Stimulated activated CD8-positive, alpha-beta memory T cell treated with anti-CD3 and anti-CD28 coated beads, Interleukin-7, amount 100 ng/mL, for 4 hours (primary cell): Measurements from ENCODE around the gene CC2D2A.

Experiments used
- DNase-seq, 2 donors: peaks; one replicate each; pipeline ENCODE4 v3.0.0-alpha.2; 2020; ENCODE audit warnings: low read depth in 2 of 2

Gene CC2D2A

DNA sequence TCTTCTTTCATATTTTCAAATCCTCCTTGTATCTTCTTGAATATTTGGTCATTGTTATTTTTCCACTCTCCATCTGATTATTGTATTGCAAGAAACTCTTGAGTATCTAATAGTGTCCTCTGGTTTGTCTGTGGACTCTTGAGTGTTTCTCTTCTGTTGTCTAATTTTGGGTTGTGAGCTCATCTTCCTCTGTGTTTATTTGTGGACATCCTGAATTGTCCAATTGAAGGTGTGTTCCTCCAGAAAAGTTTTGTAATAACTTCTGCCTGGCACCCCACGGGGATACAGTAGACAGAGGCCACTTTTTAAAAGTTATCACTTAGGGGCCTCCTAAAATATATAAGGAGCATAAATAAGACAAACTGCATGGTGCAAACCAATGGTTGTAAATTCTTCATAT is 3.1 kb upstream of the CC2D2A start:
- DNase-seq: no peak

DNA sequence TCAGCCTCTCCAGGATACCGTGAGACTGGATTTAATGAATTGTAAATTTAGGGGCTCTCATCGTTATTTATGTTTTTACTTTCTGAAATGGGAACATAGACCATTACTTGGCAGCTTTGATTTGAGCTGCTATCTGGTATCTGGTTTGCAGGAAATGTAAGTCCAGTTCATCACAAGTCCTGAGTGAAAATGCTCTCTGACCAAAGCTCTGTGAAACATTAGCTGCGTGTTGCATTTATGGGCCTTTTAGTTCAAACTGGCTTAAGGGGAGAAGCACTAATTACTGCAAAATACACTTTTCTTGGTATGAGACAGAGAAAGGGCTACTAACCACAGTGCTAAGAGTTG is 420 bp downstream of the CC2D2A start:
- DNase-seq: no peak

DNA sequence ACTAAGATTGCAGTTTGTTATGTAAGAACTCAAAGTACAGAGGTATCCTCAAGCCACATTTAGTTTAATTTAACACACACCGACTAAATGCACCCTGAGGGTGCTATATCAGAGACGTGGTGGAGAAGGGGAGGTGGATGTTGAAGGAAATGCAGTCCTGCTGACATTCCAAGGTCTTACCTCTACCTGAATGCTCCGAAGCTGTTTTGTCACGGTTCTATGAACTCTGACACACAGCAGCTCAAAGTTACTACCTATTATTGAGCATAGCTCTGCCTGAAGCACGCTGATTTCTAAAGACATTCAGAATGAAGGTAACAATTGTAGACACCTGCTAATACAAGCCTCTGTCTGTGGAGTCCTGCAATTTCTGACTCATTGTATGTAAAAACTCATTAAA is 6.7 kb downstream of the CC2D2A start:
- no peak for DNase-seq

DNA sequence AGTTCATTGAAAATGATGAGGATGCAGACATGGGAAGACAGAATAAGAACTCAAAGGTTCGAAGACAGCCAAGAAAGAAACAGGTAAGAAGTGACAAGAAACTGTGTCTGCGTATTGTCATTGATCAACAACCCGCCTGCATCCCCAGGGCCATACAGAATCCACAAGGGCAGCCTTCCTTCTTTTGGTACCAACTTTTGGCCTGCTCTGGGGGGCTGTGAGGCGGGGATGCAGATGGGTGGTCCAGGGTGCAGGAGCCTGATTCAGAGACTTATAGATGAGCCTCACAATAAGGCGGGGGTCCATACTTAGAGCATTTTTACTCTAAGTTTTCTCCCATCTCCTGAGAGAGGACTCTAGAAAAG is 9.0 kb downstream of the CC2D2A start:
- DNase-seq: no peak

DNA sequence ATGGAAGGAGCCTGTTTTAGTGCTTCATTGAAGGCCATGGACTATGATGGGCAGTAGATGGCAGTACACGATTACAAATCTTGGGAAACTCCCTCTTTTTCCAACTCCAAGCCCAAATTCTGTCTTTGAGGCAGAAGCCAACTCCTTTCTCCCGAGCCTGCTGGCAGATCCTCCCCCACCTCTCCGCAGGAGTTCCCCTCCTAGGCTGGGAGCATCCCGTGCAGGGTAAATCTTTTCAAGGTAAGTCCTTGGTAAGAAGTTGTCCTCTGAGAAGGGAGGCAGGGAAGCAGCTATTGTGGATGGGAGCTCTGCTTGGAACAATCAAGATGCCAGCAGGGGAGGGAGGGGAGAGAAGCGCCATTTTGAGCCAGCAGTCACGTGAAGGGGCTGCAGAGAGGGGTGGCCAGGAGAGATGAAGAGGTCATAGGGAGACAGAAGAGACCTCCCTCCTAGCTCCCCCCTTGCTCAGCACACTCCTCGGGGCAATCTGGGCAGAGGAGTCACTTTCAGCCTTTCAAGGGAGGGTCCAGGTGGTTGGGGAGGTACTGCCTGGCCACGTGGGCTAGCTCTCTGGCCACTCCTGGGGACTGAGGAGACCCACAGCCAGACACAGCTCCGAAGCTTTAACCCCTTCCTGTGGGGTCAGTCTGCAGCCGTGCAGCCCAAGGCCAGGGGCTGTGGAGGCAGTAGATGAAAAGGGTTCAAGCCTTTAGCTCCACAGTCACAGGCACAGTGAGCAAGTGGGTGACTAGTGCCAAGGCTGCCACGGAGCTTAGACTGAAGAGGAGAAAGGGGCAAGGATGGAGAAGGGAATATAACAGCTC is 9.6 kb downstream of the CC2D2A start:
- DNase-seq: no peak

DNA sequence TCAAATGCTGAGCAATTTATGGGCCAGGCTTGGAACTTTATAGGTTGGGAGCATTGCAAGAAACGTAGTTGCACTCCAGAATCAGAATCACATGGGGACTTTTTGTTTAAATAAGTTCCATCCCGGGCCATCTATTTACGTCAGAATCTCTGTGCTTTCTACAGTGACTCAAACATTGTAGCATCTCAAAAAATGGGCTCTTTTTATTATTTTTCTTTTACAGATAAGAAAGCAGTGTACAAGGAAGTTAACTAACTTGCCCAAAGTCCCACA is 10.2 kb downstream of the CC2D2A start:
- no peak for DNase-seq

DNA sequence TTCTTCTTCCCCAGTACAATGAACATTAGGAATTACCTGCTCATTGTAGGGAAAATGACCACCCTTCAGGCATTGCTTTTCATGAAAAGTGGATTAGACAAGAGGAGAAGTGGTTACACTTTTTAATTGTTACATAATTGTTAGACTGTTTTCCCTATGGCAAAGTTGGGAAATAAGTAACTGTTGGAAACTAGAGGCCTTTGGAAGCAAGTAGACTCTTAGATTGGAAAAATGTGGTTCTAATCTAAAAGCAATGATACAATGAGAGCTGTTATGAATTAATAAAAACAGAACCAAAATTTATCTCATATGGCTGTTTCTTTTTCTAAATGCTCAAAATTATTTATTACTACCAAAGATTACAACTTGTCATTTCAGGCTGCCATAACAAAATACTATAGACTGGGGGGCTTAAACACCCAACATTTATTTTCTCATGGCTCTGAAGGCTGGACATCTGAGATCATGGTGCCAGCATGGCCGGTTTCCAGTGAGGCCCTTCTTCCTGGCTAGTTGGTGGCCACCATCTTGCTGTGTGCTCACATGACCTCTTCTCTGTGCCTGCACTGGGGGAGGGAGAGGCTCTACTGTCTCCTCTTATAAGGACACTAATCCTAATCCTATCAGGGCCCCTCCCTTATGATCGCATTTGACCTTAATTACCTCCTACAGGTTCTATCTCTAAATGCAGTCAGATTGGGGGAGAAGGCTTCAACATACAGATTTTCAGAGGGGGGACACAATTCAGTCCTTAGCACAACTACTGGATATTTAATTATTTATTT is 12.5 kb downstream of the CC2D2A start:
- no peak for DNase-seq

DNA sequence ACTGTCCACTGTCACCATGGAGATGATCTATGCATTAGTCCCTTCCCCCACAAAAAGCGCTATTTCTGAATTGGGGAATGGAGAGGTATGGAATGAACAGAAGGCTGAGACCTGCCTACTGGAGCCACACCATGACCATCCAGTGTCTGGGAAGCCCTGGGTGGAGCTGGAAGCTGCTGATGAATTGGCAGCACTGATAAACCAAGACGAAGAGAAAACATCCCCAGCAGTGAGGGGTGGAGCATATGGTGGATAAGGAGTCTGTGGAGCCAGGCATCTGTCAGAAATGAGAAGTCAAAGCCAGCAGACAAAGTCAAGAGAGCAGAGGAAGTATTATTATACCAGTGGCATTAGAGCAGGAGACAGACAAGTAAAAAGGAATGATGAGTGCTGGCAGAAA is 13.2 kb downstream of the CC2D2A start:
- DNase-seq: no peak

DNA sequence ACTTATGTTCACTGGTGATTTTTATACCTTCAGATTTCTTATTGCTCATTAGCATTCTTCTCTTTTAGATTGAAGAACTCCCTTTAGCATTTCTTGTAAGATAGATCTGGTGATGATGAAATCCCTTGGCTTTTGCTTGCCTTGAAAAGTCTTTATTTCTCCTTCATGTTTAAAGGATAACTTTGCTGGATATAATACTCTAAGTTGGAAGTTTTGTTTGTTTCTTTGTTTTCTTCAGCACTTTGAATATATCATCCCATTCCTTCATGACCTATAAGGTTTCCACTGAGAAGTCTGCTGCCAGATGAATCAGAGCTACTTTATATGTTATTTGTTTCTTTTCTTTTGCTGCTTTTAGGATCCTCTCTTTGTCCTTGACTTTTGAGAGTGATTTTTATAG is 18.5 kb downstream of the CC2D2A start:
- DNase-seq: no peak

DNA sequence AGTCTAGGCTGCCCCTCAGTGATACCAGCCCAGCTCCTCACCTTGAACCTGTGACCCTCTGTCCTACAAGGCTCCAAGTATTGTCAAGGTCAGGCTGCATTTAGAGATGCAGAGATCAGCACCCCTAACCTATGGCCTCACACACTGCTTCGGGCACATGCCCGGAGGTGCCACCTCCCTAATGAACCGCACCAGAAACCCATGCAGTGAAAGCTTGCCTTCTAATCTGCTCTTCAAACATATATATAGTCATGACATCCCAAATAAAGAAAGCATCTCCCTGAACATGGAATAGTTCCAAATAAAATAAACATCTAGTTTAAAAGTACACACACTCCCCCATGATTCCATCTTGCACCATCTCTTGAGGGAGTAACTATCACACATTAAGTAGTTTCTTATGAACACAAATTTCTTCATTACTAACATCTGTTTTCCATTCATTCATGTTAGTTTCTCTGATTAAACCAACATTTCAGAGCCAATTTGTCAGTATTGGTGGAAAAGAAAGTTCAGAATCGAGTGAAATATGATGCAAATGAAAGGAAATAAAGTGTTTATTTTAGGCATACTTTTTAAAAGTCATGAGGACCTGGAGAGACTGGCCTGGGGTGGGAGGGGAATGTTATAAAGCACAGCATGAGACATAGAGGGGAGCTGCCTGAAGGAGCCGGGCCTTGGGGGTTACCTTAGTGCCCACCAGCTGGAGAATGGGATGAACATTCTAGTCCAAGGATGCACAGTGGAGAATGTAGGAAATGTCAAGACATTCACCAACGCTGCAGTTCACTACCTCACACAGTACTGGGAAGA is 19.2 kb downstream of the CC2D2A start:
- no peak for DNase-seq

DNA sequence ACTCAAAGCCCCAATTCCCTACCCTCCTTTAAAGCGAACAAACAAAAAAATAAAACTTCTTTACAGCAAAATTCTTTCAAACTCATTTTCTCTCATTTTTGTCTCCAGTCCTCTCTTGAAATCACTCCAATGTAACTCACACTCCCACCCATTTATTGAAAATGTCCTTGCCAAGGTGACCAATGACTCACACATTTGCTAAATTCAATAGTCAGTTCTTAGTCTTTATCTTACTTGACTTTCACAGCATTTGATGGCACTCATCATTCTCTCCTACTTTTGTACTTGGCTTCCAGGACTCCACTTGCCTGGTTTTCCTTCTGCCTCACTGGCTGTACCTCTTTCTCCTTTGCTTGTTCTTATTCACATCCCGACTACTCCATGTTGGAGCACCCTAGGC is 19.9 kb downstream of the CC2D2A start:
- DNase-seq: no peak

DNA sequence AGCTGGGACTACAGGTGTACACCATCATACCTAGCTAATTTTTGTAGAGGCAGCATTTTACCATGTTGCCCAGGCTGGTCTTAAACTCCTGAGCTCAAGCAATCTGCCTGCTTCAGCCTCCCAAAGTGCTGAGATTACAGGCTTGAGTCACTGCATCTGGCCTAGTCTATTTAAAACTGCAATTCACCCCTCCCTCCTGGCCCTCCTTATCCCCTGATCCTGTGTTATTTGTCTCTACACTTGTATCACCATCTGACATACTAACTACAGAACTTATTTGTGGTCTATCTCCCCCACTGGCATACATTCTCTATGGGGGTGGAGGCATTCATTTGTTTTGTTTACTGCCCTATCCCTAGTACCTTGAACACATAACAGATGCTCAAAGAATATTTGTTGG is 23.7 kb downstream of the CC2D2A start:
- DNase-seq: no peak

DNA sequence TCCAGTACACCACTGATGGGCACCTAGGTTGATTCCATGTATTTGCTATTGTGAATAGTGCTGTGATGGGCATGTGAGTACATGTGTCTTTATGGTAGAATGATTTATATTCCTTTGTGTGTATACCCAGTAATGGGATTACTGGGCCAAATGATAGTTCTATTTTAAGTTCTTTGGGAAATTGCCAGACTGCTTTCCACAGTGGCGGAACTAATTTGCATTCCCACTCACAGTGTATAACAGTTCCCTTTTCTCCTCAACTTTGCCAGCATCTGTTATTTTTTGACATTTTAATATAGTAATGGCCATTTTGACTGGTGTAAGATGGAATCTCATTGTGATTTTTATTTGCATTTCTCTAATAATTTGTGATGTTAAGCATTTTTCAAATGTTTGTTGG is 25.9 kb downstream of the CC2D2A start:
- no peak for DNase-seq

DNA sequence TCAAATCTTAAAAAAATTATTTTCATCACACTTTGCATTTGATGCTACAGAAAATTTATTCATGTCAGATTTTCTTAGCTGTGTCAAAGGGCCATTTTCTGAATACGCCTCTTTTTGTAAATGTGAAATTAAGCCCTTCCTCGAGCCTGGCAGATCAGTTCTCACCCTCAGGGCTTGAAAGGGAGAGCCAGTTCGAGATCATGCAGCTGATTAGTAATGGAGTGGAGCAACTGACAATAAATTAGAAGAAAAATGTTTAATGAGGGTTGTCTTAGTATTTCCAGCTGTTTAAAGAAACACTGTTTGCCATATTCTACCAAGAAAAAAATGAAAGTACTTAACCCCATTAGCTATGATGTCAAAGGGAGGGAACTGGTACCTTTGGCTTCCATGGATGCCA is 28.7 kb downstream of the CC2D2A start:
- no peak for DNase-seq

DNA sequence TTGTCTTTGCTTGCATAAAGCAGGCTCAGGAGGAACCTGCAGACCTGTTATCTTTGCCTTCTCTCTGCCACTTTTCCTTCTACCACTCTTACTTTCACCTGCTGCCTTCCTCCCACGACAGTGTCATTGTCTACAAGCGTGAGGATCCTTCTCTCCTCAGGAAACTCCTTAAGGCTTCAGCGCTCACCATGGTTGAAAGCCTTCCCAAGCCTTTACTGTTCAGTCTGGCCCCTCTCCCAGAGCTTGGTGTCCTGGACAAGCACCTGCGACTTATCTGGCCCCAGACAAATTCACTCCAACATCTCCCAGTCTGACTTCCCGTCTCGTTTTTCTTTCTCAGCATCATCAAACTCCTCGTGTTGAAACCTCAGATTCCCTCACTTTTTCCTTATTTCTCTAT is 31.0 kb downstream of the CC2D2A start:
- no peak for DNase-seq

DNA sequence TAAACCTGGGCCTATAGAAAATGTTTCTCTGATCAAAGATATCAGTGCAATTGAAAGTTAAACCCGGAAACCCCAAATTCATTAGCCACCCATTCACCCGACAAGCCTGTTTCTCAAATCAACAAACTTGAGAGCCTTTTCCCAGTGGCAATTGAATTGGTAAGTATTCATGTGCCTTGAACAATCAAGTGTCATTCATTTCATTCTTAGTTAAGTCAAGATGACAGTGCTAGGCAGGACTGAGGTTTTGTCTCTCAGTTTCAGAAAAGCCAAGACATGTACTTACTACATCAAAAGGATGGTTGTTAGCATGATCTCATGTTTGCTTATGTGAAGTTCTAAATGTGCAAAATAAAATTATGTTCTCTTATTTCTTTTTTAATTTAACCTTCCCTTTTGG is 32.3 kb downstream of the CC2D2A start:
- no peak for DNase-seq

DNA sequence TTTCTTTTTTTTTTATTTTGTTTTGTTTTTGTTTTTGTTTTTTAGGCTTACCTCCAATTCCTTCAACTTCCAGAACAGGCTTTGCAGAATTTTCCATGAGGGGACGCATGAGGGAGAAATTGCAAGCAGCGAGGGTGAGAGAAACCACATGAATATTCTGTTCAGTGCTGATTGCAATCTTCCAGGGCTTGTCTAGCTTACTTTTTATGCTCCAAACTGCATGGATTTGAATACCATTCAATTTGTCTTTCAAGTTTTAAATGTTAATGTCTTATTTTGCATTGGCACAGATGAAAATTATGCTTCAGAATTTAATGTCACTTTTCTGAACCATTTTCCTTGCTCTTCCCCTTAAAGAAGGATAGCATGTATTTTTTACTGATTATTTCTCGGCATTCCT is 32.7 kb downstream of the CC2D2A start:
- no peak for DNase-seq

DNA sequence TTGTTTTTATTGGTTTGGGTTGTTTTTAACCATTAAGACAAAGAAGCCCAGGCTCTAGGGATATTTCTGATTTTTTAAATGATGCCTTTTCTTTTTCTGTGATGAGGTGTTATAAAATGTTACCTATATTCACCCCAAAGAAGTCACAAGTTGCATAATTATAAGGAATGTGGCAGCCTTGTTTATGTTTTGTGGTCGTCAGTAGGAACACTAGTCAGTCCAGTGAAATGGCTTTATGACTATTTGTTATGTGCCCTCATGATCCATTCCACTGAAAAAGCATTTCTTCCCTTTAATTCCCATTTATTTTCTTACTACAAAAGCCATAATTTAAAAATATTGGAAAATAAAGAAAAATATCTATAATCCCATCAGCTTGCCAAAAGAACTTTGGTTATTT is 34.4 kb downstream of the CC2D2A start:
- no peak for DNase-seq

DNA sequence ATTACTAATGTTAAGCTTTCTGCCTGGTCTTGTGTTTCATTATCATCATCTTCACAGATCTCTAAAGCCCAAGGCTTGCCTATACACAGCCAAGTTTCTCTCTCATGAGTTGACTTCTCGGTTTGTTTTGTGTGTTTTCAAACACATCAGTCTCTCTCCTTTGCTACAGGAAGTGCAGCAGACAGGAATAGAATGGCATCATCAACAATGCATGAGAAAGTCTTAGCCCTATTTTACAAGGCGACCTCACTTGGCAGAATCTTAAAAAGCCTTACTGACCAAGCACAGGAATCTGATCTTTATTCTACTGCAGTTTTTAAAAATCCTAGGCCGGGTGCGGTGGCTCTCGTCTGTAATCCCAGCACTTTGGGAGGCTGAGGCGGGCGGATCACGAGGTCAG is 36.8 kb downstream of the CC2D2A start:
- DNase-seq: no peak

DNA sequence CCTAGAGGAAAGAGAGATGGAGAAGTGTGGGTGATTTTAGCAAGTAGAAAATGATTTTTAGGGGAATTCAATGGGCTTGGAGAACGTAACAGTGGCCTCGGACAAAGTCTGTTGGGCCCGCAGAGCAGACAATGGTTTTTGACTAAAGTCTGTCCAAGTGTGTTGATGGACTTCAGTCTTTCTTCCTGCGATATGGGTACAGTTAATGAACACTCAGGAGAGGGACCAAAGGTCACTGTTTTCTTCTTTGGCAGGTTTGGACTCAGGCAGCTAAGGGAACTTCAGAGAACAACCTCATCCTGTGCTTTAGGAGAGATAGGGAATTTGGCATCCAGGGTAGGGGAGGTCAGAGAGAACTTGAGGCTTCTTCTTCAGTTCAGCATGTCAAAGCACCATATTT is 38.0 kb downstream of the CC2D2A start:
- no peak for DNase-seq

DNA sequence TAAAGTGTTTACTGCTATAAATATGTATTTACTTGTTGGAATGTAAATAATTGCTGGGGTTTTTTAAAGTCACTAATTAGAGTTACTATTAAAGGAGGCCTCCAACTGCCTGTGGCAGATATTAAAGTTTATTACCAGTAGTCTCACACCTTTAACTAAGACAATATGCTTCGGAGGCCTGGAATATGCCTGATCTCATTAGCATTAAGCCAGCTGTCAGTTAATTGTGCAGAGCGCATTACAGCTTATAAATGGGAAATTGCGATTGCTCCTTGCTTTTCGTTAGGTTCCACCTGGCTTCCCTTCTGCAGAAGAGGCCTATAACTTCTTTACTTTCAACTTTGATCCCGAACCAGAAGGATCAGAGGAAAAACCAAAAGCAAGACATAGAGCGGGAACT is 41.3 kb downstream of the CC2D2A start:
- no peak for DNase-seq

DNA sequence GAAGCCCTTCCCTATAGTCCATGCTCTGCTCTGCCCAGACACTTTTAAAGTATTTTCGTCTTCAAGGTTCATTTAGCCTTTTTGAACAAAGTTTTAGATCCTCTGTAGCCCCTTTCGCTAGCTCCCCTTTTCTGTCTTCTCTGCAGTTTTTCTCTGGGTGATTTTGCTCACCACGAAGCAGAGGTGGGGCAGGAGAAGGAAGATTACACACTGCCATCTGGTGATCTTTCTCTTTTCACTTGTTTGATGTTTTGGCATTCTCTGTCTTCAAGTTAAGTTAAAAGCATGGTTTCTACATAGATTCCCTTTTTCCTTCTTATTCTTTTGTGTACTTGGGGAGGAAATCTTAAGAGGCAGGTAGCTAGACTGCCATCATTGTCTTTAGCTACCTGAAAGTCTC is 43.9 kb downstream of the CC2D2A start:
- DNase-seq: no peak

DNA sequence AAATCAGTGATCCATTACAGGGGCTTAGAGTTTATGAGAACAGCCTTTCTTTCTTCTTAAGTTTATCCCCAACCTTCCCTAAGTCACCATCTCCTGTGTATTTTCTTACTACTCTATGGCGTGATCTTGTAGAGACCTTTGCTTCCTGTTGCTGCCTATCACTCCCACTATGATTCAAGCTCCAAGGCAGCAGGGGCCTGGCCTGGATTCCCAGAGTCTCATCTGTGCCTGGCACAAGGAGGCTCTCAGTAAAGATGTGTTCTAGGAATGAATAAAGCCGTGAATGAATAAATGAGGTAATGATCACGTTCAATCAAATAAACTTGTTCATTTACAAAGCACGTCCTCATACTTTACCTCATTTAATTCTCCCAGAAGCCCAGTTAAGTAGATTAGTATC is 45.4 kb downstream of the CC2D2A start:
- DNase-seq: no peak
